H1 (cell line): ENCODE results near the gene ZNF133.
"Not testable (repeated sequence)": the region's sequence is repeated elsewhere in the genome, so short reads cannot be mapped to it uniquely, and the experiment has no call there.

ENCODE experiments used
- CBX8 ChIP-seq: fragments of 300-800, 300-1000 bp; sonication (generic); IDR thresholded peaks from 2 replicates; pipeline ENCODE4 v1.7.1; 2016; ENCODE audit warnings: low read depth, low read length, borderline replicate concordance
- EZH2 ChIP-seq: fragments of 200-600 bp; sonication (generic); IDR thresholded peaks from 2 replicates; pipeline ENCODE4 v1.7.1; 2012; ENCODE audit warnings: low read depth, mild to moderate bottlenecking, moderate library complexity, low read length, inconsistent platforms; ENCODE audit not compliant: severe bottlenecking
- TF ChIP-seq, protein P1 (sequence below), 3 experiments: IDR thresholded peaks; 1 replicate in 2 of 3; 2 replicates in 1 of 3; pipeline versions ENCODE4 v1.5.1 to v1.6.1; 2011; ENCODE audit warnings: low read length in 3 of 3, mild to moderate bottlenecking in 3 of 3, inconsistent platforms in 2 of 3, low read depth in 1 of 3, moderate library complexity in 1 of 3; ENCODE audit not compliant: insufficient read depth in 1 of 3; ENCODE audit errors: control extremely low read depth in 1 of 3

DNA sequence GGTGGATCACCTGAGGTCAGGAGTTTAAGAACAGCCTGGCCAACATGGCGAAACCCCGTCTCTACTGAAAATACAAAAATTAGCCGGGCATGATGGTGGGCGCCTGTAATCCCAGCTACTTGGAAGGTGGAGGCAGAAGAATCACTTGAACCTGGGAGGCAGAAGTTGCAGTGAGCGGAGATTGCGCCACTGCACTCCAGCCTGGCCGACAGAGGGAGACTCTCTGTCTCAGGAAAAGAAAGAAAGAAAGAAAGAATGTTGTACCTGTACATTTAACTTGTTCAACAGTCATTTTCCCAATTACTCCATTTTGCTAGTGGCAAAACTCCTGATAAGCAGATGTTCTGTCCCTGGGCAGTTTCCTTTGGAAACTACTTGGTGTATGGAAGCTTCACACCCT lies 12.4 kb upstream of the ZNF133 start:
- not testable (repeated sequence) for TF ChIP-seq EZH2, CBX8
- TF ChIP-seq, protein P1, sequence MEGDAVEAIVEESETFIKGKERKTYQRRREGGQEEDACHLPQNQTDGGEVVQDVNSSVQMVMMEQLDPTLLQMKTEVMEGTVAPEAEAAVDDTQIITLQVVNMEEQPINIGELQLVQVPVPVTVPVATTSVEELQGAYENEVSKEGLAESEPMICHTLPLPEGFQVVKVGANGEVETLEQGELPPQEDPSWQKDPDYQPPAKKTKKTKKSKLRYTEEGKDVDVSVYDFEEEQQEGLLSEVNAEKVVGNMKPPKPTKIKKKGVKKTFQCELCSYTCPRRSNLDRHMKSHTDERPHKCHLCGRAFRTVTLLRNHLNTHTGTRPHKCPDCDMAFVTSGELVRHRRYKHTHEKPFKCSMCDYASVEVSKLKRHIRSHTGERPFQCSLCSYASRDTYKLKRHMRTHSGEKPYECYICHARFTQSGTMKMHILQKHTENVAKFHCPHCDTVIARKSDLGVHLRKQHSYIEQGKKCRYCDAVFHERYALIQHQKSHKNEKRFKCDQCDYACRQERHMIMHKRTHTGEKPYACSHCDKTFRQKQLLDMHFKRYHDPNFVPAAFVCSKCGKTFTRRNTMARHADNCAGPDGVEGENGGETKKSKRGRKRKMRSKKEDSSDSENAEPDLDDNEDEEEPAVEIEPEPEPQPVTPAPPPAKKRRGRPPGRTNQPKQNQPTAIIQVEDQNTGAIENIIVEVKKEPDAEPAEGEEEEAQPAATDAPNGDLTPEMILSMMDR (IDR thresholded peaks at IDR 0.05; ENCODE audit: control extremely low read depth in 1 of 3, insufficient read depth in 1 of 3, low read depth in 1 of 3, low read length in 3 of 3): not testable (repeated sequence)
